ENCODE data around the gene GPR152.

- no peak for TF ChIP-seq CTCF (IDR thresholded peaks at IDR 0.05)
- TF ChIP-seq POLR2A (IDR thresholded peaks at IDR 0.05): no peak
Measured at GRCh38 chr11:67500484-67500821, 47.9 kb upstream of the GPR152 start.
